RWPE2 (cell line): ENCODE results near the gene MASP2.

Experiments used
- ATAC-seq: fragments of 200-7000 bp; cut with Tn5 transposase; 3 replicates; pipeline ENCODE4 v1.9.1; 2021; ENCODE audit warnings: low read depth
- DNase-seq: peaks from one replicate; pipeline ENCODE4 v3.0.0-alpha.2; 2020; ENCODE audit warnings: low spot score
- H3K27ac ChIP-seq: fragments of 450-650 bp; 2 replicates; pipeline ENCODE4 v1.5.1; 2017; ENCODE audit warnings: mild to moderate bottlenecking; ENCODE audit not compliant: poor library complexity, severe bottlenecking
- H3K27me3 ChIP-seq: fragments of 250-450 bp; sonication (Bioruptor Pico); 2 replicates; pipeline ENCODE4 v1.5.1; 2021; ENCODE audit warnings: mild to moderate bottlenecking, moderate library complexity; ENCODE audit not compliant: insufficient read depth, poor library complexity, severe bottlenecking
- H3K36me3 ChIP-seq: fragments of 250-450 bp; sonication (Bioruptor Pico); 2 replicates; pipeline ENCODE4 v1.5.1; 2020; ENCODE audit warnings: low read depth, mild to moderate bottlenecking, moderate library complexity
- H3K4me1 ChIP-seq: fragments of 250-450 bp; sonication (Bioruptor Pico); 2 replicates; pipeline ENCODE4 v1.5.1; 2021; ENCODE audit warnings: mild to moderate bottlenecking, moderate library complexity; ENCODE audit not compliant: insufficient read depth, poor library complexity, severe bottlenecking
- H3K4me3 ChIP-seq: fragments of 250-450 bp; sonication (Bioruptor Pico); 2 replicates; pipeline ENCODE4 v1.5.1; 2021; ENCODE audit warnings: mild to moderate bottlenecking, moderate library complexity; ENCODE audit not compliant: severe bottlenecking
- H3K9me3 ChIP-seq: fragments of 250-450 bp; sonication (Bioruptor Pico); 2 replicates; pipeline ENCODE4 v1.5.1; 2021; ENCODE audit warnings: mild to moderate bottlenecking, moderate library complexity; ENCODE audit not compliant: severe bottlenecking
- TF ChIP-seq, protein P1 (sequence below): fragments of 450-650 bp; IDR thresholded peaks from one replicate; pipeline ENCODE4 v1.5.1; 2017; ENCODE audit warnings: mild to moderate bottlenecking, moderate library complexity; ENCODE audit not compliant: poor library complexity, severe bottlenecking

MASP2 gene

DNA sequence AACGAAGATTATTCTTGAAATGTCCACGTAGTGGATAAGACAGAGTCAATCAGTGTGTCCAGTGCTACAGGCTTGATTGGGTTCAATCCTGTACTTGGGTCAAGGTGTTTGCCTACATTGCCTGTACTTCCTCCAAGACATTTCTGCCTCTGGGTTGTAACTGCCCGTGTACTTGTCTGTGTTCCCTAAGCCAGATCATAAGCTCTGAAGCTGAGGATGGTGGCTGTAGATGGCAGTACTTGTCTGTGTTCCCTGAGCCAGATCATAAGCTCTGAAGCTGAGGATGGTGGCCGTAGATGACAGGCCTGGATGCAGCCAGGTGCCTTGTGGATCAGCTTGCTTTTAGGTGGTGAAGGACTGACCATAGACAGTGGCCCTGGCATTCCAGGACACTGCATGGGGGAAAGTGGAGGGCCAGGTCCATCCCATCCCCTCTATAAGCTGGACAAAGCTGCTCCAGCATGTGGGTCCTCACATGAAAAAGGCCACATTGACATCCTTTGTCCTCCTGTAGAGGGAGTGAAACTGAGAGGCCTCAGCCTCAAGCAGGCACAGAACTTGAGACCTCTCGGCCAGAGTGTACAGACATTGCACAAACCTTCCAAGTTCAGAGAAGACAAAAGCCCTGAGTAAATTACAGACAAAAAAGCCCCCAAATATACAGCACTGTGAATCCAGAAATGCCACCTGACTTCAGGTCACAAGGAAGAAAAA, 14.8 kb upstream of the MASP2 start:
- no peaks in the 10 kb centered on the region for H3K9me3 ChIP-seq
- no peaks in the 10 kb centered on the region for H3K27me3 ChIP-seq
- H3K4me3 ChIP-seq = no peak overlapping the region
- H3K36me3 ChIP-seq = peaks cover 45% of the 10 kb centered on the region
- H3K4me1 ChIP-seq = peaks cover 4% of the 10 kb centered on the region
- H3K27ac ChIP-seq = no peak overlapping the region
- TF ChIP-seq, protein P1, sequence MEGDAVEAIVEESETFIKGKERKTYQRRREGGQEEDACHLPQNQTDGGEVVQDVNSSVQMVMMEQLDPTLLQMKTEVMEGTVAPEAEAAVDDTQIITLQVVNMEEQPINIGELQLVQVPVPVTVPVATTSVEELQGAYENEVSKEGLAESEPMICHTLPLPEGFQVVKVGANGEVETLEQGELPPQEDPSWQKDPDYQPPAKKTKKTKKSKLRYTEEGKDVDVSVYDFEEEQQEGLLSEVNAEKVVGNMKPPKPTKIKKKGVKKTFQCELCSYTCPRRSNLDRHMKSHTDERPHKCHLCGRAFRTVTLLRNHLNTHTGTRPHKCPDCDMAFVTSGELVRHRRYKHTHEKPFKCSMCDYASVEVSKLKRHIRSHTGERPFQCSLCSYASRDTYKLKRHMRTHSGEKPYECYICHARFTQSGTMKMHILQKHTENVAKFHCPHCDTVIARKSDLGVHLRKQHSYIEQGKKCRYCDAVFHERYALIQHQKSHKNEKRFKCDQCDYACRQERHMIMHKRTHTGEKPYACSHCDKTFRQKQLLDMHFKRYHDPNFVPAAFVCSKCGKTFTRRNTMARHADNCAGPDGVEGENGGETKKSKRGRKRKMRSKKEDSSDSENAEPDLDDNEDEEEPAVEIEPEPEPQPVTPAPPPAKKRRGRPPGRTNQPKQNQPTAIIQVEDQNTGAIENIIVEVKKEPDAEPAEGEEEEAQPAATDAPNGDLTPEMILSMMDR = no peak
- no peak for ATAC-seq
- peak; percentile 28 for DNase-seq

GRCh38 chr1:11059968-11060830, 13.2 kb upstream of the MASP2 start, which contains the start of gene SRM:
Gene SRM, minus strand, starts transcription at chr1:11060018. Its CDS starts 75 bp downstream, at chr1:11059943.
- Histone ChIP-seq H3K36me3 (peaks cover 38% of the 10 kb centered on the region), H3K9me3 (no peaks in the 10 kb centered on the region), H3K27me3 (no peaks in the 10 kb centered on the region), H3K27ac (peak within 1 kb of the TSS; percentile 57), H3K4me1 (peaks cover 4% of the 10 kb centered on the region), H3K4me3 (peak within 1 kb of the TSS; percentile 96)
- TF ChIP-seq, protein P1 = peak; percentile 16
- ATAC-seq (peak; percentile 96), DNase-seq (no peak)

- peak; percentile 9; the same call in 1 of the 3 replicates for ATAC-seq
- Histone ChIP-seq H3K36me3 (peaks cover 34% of the 10 kb centered on the region), H3K27me3 (no peaks in the 10 kb centered on the region), H3K27ac (peak overlapping the region; percentile 57), H3K4me3 (peak overlapping the region; percentile 96), H3K4me1 (peaks cover 4% of the 10 kb centered on the region), H3K9me3 (no peaks in the 10 kb centered on the region)
- TF ChIP-seq, protein P1 = no peak
- no peak for DNase-seq
Observed at GRCh38 chr1:11059155-11059967, 12.3 kb upstream of the MASP2 start.

DNA sequence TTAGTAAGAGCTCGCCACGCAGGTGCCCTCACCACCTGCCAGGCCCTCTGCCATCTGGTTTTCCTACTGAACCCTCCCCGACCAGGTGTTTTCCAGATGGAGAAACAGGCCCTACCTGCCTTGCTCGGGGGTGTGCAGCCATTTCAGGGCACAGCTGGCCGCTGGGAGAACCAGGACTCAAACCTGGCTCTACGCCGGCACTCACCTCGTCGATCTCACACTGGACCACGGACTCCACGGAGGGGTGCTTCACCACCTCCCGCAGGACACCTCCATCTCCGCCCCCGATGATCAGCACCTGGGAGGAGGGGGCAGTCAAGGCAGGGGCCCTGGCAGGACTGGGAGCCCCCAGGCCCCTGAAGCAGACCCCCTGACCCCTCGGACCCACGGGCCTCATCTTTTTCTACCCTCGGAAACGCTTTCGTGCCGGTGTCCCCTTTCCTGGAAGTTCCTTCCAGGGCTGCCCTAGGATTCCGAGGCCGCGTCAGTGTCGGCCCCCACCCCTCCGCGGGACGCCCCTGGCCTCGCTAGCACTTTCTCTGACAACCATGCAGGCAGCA, 11.6 kb upstream of the MASP2 start:
- DNase-seq = no peak
- Histone ChIP-seq H3K36me3 (peaks cover 35% of the 10 kb centered on the region), H3K4me3 (peak overlapping the region; percentile 96), H3K27ac (peak overlapping the region; percentile 57), H3K27me3 (no peaks in the 10 kb centered on the region), H3K4me1 (peaks cover 4% of the 10 kb centered on the region), H3K9me3 (no peaks in the 10 kb centered on the region)
- TF ChIP-seq, protein P1 = no peak
- ATAC-seq = no peak
